ENCODE data around the gene FAM25A. TPM values are rescaled to one million over a fixed set of nuclear protein-coding genes. Genes with fewer than 3 reads are reported as not detected.

The FAM25A gene
- total and polyA plus RNA-seq, 7 experiments from 2014 or later = not detected

GRCh38 chr10:87054373-87055295 lies 34.5 kb downstream of the FAM25A start:
- H3K4me3 ChIP-seq (ENCODE audit: low read length) = no peak overlapping the region
- peaks cover 3 to 40% (median 8%) of the 10 kb centered on the region in 5 donors for H3K36me3 Mint-ChIP-seq
- H3K4me1 ChIP-seq (ENCODE audit: control insufficient read depth in 2 of 2, insufficient read depth in 2 of 2, low read length in 2 of 2) = no peaks in the 10 kb centered on the region
- H3K27ac ChIP-seq (ENCODE audit: low read depth, low read length) = no peak overlapping the region
- ChIA-PET CTCF (interaction anchor here (0.5 kb wide), 1 partner anchor 115 kb away, joined by 4 read pairs; no protein-coding TSS in a partner anchor), POLR2A (interaction anchor here (0.6 kb wide), 2 partner anchors 13 to 57 kb away, joined by 3 to 4 read pairs; no protein-coding TSS in a partner anchor)
- H3K4me1 Mint-ChIP-seq = no peaks in the 10 kb centered on the region
- H3K36me3 ChIP-seq (ENCODE audit: control insufficient read depth in 2 of 3, insufficient read depth in 3 of 3, low read length in 3 of 3) = peaks cover 10 to 73% (median 12%) of the 10 kb centered on the region in 3 experiments
- no peaks in the 10 kb centered on the region for H3K9me3 ChIP-seq (ENCODE audit: control insufficient read depth in 2 of 3, low read length in 3 of 3)
- DNase-seq = no peak
- H3K9me3 Mint-ChIP-seq = no peaks in the 10 kb centered on the region
- peak; percentile 71 for ATAC-seq
- H3K27me3 Mint-ChIP-seq = no peaks in the 10 kb centered on the region
- H3K27me3 ChIP-seq (ENCODE audit: control insufficient read depth in 2 of 2, insufficient read depth in 2 of 2, low read length in 2 of 2) = no peaks in the 10 kb centered on the region
- no peak overlapping the region for H3K4me3 Mint-ChIP-seq
- H3K27ac Mint-ChIP-seq = no peak overlapping the region
- intact Hi-C loops (cut with micrococcal nuclease) = no loop called here

GRCh38 chr10:87058171-87058570 lies 38.1 kb downstream of the FAM25A start:
- Mint-ChIP-seq H3K9me3 (no peaks in the 10 kb centered on the region), H3K27me3 (no peaks in the 10 kb centered on the region), H3K36me3 (peaks cover 3 to 37% (median 16%) of the 10 kb centered on the region in 5 donors), H3K4me3 (no peak overlapping the region), H3K27ac (no peak overlapping the region), H3K4me1 (no peaks in the 10 kb centered on the region)
- DNase-seq (no peak), ATAC-seq (no peak)
- intact Hi-C loops (cut with micrococcal nuclease) = no loop called here
- Histone ChIP-seq H3K27ac (ENCODE audit: low read depth, low read length) (no peak overlapping the region), H3K27me3 (ENCODE audit: control insufficient read depth in 2 of 2, insufficient read depth in 2 of 2, low read length in 2 of 2) (no peaks in the 10 kb centered on the region), H3K4me3 (ENCODE audit: low read length) (no peak overlapping the region), H3K36me3 (ENCODE audit: control insufficient read depth in 2 of 3, insufficient read depth in 3 of 3, low read length in 3 of 3) (peaks cover 22 to 74% (median 25%) of the 10 kb centered on the region in 3 experiments), H3K4me1 (ENCODE audit: control insufficient read depth in 2 of 2, insufficient read depth in 2 of 2, low read length in 2 of 2) (no peaks in the 10 kb centered on the region), H3K9me3 (ENCODE audit: control insufficient read depth in 2 of 3, low read length in 3 of 3) (no peaks in the 10 kb centered on the region)
- ChIA-PET CTCF (no interaction called here), POLR2A (no interaction called here)

- H3K4me1 ChIP-seq (ENCODE audit: control insufficient read depth in 2 of 2, insufficient read depth in 2 of 2, low read length in 2 of 2) = no peaks in the 10 kb centered on the region
- H3K36me3 ChIP-seq (ENCODE audit: control insufficient read depth in 2 of 3, insufficient read depth in 3 of 3, low read length in 3 of 3) = peaks cover 22 to 73% (median 25%) of the 10 kb centered on the region in 3 experiments
- H3K4me3 ChIP-seq (ENCODE audit: low read length) = no peak overlapping the region
- intact Hi-C loops (cut with micrococcal nuclease) = no loop called here
- no peak overlapping the region for H3K4me3 Mint-ChIP-seq
- H3K27ac Mint-ChIP-seq = no peak overlapping the region
- no peak for ATAC-seq
- H3K9me3 ChIP-seq (ENCODE audit: control insufficient read depth in 2 of 3, low read length in 3 of 3) = no peaks in the 10 kb centered on the region
- no peaks in the 10 kb centered on the region for H3K27me3 ChIP-seq (ENCODE audit: control insufficient read depth in 2 of 2, insufficient read depth in 2 of 2, low read length in 2 of 2)
- no peaks in the 10 kb centered on the region for H3K9me3 Mint-ChIP-seq
- no peak for DNase-seq
- no peaks in the 10 kb centered on the region for H3K27me3 Mint-ChIP-seq
- POLR2A ChIA-PET = no interaction called here
- H3K36me3 Mint-ChIP-seq = peaks cover 3 to 41% (median 25%) of the 10 kb centered on the region in 5 donors
- CTCF ChIA-PET = no interaction called here
- no peak overlapping the region for H3K27ac ChIP-seq (ENCODE audit: low read depth, low read length)
- H3K4me1 Mint-ChIP-seq = no peaks in the 10 kb centered on the region
Measured at GRCh38 chr10:87059401-87059800, 39.3 kb downstream of the FAM25A start.

- H3K4me1 Mint-ChIP-seq = no peaks in the 10 kb centered on the region
- DNase-seq (no peak), ATAC-seq (no peak)
- ChIA-PET CTCF (no interaction called here), POLR2A (no interaction called here)
- peaks cover 3 to 41% (median 25%) of the 10 kb centered on the region in 5 donors for H3K36me3 Mint-ChIP-seq
- peak overlapping the region in 3 of 9 donors; percentile 55 to 65 (median 57) for H3K27ac Mint-ChIP-seq
- intact Hi-C loops (cut with micrococcal nuclease) = loop anchor here in 1 of 2 donors (5.0 kb wide), 1 partner anchor 123 kb away; no protein-coding TSS in a partner anchor
- no peaks in the 10 kb centered on the region for H3K4me1 ChIP-seq (ENCODE audit: control insufficient read depth in 2 of 2, insufficient read depth in 2 of 2, low read length in 2 of 2)
- H3K36me3 ChIP-seq (ENCODE audit: control insufficient read depth in 2 of 3, insufficient read depth in 3 of 3, low read length in 3 of 3) = peaks cover 22 to 65% (median 25%) of the 10 kb centered on the region in 3 experiments
- no peak overlapping the region for H3K4me3 Mint-ChIP-seq
- no peak overlapping the region for H3K4me3 ChIP-seq (ENCODE audit: low read length)
- H3K27ac ChIP-seq (ENCODE audit: low read depth, low read length) = no peak overlapping the region
- no peaks in the 10 kb centered on the region for H3K9me3 ChIP-seq (ENCODE audit: control insufficient read depth in 2 of 3, low read length in 3 of 3)
- H3K9me3 Mint-ChIP-seq = no peaks in the 10 kb centered on the region
- no peaks in the 10 kb centered on the region for H3K27me3 ChIP-seq (ENCODE audit: control insufficient read depth in 2 of 2, insufficient read depth in 2 of 2, low read length in 2 of 2)
- H3K27me3 Mint-ChIP-seq = no peaks in the 10 kb centered on the region
Measured at GRCh38 chr10:87060280-87060928, 40.3 kb downstream of the FAM25A start.

GRCh38 chr10:87064651-87065050 lies 44.6 kb downstream of the FAM25A start:
- Histone ChIP-seq H3K27ac (ENCODE audit: low read depth, low read length) (no peak overlapping the region), H3K4me1 (ENCODE audit: control insufficient read depth in 2 of 2, insufficient read depth in 2 of 2, low read length in 2 of 2) (no peaks in the 10 kb centered on the region), H3K27me3 (ENCODE audit: control insufficient read depth in 2 of 2, insufficient read depth in 2 of 2, low read length in 2 of 2) (no peaks in the 10 kb centered on the region), H3K4me3 (ENCODE audit: low read length) (no peak overlapping the region), H3K9me3 (ENCODE audit: control insufficient read depth in 2 of 3, low read length in 3 of 3) (no peaks in the 10 kb centered on the region), H3K36me3 (ENCODE audit: control insufficient read depth in 2 of 3, insufficient read depth in 3 of 3, low read length in 3 of 3) (peaks cover 27 to 68% (median 27%) of the 10 kb centered on the region in 3 experiments)
- intact Hi-C loops (cut with micrococcal nuclease) = loop anchor here in 1 of 2 donors (5.0 kb wide), 1 partner anchor 127 kb away; no protein-coding TSS in a partner anchor
- Mint-ChIP-seq H3K27ac (no peak overlapping the region), H3K4me3 (no peak overlapping the region), H3K27me3 (no peaks in the 10 kb centered on the region), H3K36me3 (peaks cover 14 to 61% (median 40%) of the 10 kb centered on the region in 5 donors), H3K4me1 (peaks cover 0 to 4% (median 0%) of the 10 kb centered on the region in 7 donors), H3K9me3 (no peaks in the 10 kb centered on the region)
- ATAC-seq (no peak), DNase-seq (no peak)
- ChIA-PET CTCF (interaction anchor here (1.1 kb wide), 1 partner anchor 125 kb away, joined by 4 read pairs; no protein-coding TSS in a partner anchor), POLR2A (no interaction called here)

GRCh38 chr10:87066178-87066577 lies 46.1 kb downstream of the FAM25A start:
- ATAC-seq (no peak), DNase-seq (no peak)
- Mint-ChIP-seq H3K27me3 (no peaks in the 10 kb centered on the region), H3K36me3 (peaks cover 14 to 51% (median 31%) of the 10 kb centered on the region in 5 donors), H3K9me3 (no peaks in the 10 kb centered on the region), H3K4me1 (peaks cover 0 to 4% (median 0%) of the 10 kb centered on the region in 7 donors), H3K4me3 (no peak overlapping the region), H3K27ac (peak overlapping the region in 5 of 9 donors; percentile 9 to 38 (median 19))
- H3K27me3 ChIP-seq (ENCODE audit: control insufficient read depth in 2 of 2, insufficient read depth in 2 of 2, low read length in 2 of 2) = no peaks in the 10 kb centered on the region
- H3K9me3 ChIP-seq (ENCODE audit: control insufficient read depth in 2 of 3, low read length in 3 of 3) = no peaks in the 10 kb centered on the region
- POLR2A ChIA-PET = interaction anchor here (0.6 kb wide), 1 partner anchor 19 kb away, joined by 5 read pairs; no protein-coding TSS in a partner anchor
- CTCF ChIA-PET = no interaction called here
- no peak overlapping the region for H3K4me3 ChIP-seq (ENCODE audit: low read length)
- intact Hi-C loops (cut with micrococcal nuclease) = no loop called here
- H3K36me3 ChIP-seq (ENCODE audit: control insufficient read depth in 2 of 3, insufficient read depth in 3 of 3, low read length in 3 of 3) = peaks cover 18 to 61% (median 18%) of the 10 kb centered on the region in 3 experiments
- H3K4me1 ChIP-seq (ENCODE audit: control insufficient read depth in 2 of 2, insufficient read depth in 2 of 2, low read length in 2 of 2) = no peaks in the 10 kb centered on the region
- H3K27ac ChIP-seq (ENCODE audit: low read depth, low read length) = no peak overlapping the region
